ENCODE measurements around the gene SCEL.

The SCEL gene

GRCh38 chr13:77599351-77599750 is 63.8 kb downstream of the SCEL start:
- Histone ChIP-seq H3F3A (ENCODE audit: control insufficient read depth, insufficient read depth) (no peaks in the 10 kb centered on the region), H3K4me2 (ENCODE audit: low read length) (no peak overlapping the region), H3K4me1 (ENCODE audit: control insufficient read depth, low read length) (no peaks in the 10 kb centered on the region), H4K20me1 (ENCODE audit: control insufficient read depth, insufficient read depth, low read depth, low read length) (no peaks in the 10 kb centered on the region), H3K9me3 (ENCODE audit: control insufficient read depth, insufficient read depth, low read length) (no peaks in the 10 kb centered on the region), H3K27ac (ENCODE audit: low read depth, low read length) (no peak overlapping the region), H3K9me2 (replicated peaks; ENCODE audit: control insufficient read depth, low read length) (no peaks in the 10 kb centered on the region), H3K36me3 (ENCODE audit: control insufficient read depth, low read length) (no peaks in the 10 kb centered on the region), H3K79me2 (ENCODE audit: control insufficient read depth, low read length) (no peaks in the 10 kb centered on the region), H3K27me3 (ENCODE audit: control insufficient read depth, low read length) (0 out of 2 replicates have a peak, but pooled peaks cover 7% of the 10 kb centered on the region), H3K4me3 (ENCODE audit: low read length) (no peak overlapping the region)
- TF ChIP-seq, protein P1, sequence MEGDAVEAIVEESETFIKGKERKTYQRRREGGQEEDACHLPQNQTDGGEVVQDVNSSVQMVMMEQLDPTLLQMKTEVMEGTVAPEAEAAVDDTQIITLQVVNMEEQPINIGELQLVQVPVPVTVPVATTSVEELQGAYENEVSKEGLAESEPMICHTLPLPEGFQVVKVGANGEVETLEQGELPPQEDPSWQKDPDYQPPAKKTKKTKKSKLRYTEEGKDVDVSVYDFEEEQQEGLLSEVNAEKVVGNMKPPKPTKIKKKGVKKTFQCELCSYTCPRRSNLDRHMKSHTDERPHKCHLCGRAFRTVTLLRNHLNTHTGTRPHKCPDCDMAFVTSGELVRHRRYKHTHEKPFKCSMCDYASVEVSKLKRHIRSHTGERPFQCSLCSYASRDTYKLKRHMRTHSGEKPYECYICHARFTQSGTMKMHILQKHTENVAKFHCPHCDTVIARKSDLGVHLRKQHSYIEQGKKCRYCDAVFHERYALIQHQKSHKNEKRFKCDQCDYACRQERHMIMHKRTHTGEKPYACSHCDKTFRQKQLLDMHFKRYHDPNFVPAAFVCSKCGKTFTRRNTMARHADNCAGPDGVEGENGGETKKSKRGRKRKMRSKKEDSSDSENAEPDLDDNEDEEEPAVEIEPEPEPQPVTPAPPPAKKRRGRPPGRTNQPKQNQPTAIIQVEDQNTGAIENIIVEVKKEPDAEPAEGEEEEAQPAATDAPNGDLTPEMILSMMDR (IDR thresholded peaks at IDR 0.05; ENCODE audit: low read depth, low read length, poor library complexity, severe bottlenecking): no peak
- TF ChIP-seq EZH2phosphoT487 (IDR thresholded peaks at IDR 0.05; ENCODE audit: borderline replicate concordance, low read length): no peak

GRCh38 chr13:77600701-77601100 is 65.2 kb downstream of the SCEL start:
- Histone ChIP-seq H3F3A (ENCODE audit: control insufficient read depth, insufficient read depth) (no peaks in the 10 kb centered on the region), H4K20me1 (ENCODE audit: control insufficient read depth, insufficient read depth, low read depth, low read length) (no peaks in the 10 kb centered on the region), H3K36me3 (ENCODE audit: control insufficient read depth, low read length) (no peaks in the 10 kb centered on the region), H3K79me2 (ENCODE audit: control insufficient read depth, low read length) (no peaks in the 10 kb centered on the region), H3K9me2 (replicated peaks; ENCODE audit: control insufficient read depth, low read length) (no peaks in the 10 kb centered on the region), H3K27me3 (ENCODE audit: control insufficient read depth, low read length) (0 out of 2 replicates have a peak, but pooled peaks cover 4% of the 10 kb centered on the region), H3K4me3 (ENCODE audit: low read length) (no peak overlapping the region), H3K4me1 (ENCODE audit: control insufficient read depth, low read length) (no peaks in the 10 kb centered on the region), H3K4me2 (ENCODE audit: low read length) (no peak overlapping the region), H3K27ac (ENCODE audit: low read depth, low read length) (no peak overlapping the region), H3K9me3 (ENCODE audit: control insufficient read depth, insufficient read depth, low read length) (no peaks in the 10 kb centered on the region)
- no peak for TF ChIP-seq EZH2phosphoT487 (IDR thresholded peaks at IDR 0.05; ENCODE audit: borderline replicate concordance, low read length)
- TF ChIP-seq, protein P1 (IDR thresholded peaks at IDR 0.05; ENCODE audit: low read depth, low read length, poor library complexity, severe bottlenecking): no peak

- Histone ChIP-seq H3K79me2 (ENCODE audit: control insufficient read depth, low read length) (no peaks in the 10 kb centered on the region), H3K27ac (ENCODE audit: low read depth, low read length) (no peak overlapping the region), H3K4me1 (ENCODE audit: control insufficient read depth, low read length) (no peaks in the 10 kb centered on the region), H3K4me3 (ENCODE audit: low read length) (no peak overlapping the region), H3K4me2 (ENCODE audit: low read length) (no peak overlapping the region), H3K9me3 (ENCODE audit: control insufficient read depth, insufficient read depth, low read length) (no peaks in the 10 kb centered on the region), H3K27me3 (ENCODE audit: control insufficient read depth, low read length) (no peaks in the 10 kb centered on the region), H3K9me2 (replicated peaks; ENCODE audit: control insufficient read depth, low read length) (no peaks in the 10 kb centered on the region), H4K20me1 (ENCODE audit: control insufficient read depth, insufficient read depth, low read depth, low read length) (no peaks in the 10 kb centered on the region), H3K36me3 (ENCODE audit: control insufficient read depth, low read length) (no peaks in the 10 kb centered on the region), H3F3A (ENCODE audit: control insufficient read depth, insufficient read depth) (no peaks in the 10 kb centered on the region)
- no peak for TF ChIP-seq EZH2phosphoT487 (IDR thresholded peaks at IDR 0.05; ENCODE audit: borderline replicate concordance, low read length)
- TF ChIP-seq, protein P1 (IDR thresholded peaks at IDR 0.05; ENCODE audit: low read depth, low read length, poor library complexity, severe bottlenecking): no peak
Observed at GRCh38 chr13:77611068-77611467, 75.6 kb downstream of the SCEL start.

Measured in DOHH2 (cell line).